Uterus (tissue), 2 donors: ENCODE results near the gene CCDC120.

Experiments
- CTCF ChIP-seq, 4 experiments: fragments of 200-600 bp in 2 of 4; fragments of 450-650 bp in 2 of 4; sonication (generic) in 2 of 4; IDR thresholded peaks; one replicate each; pipeline ENCODE4 v1.5.1; 2016 to 2019; ENCODE audit warnings: antibody characterized with exemption in 4 of 4, mild to moderate bottlenecking in 2 of 4, moderate library complexity in 1 of 4
- POLR2A ChIP-seq, 2 donors: fragments of 450-650 bp; IDR thresholded peaks; one replicate each; pipeline ENCODE4 v1.6.1; 2016; ENCODE audit warnings: antibody characterized with exemption in 2 of 2, mild to moderate bottlenecking in 1 of 2, moderate library complexity in 1 of 2

GRCh38 chrX:49059201-49059600 lies 402 bp downstream of the CCDC120 start:
- TF ChIP-seq CTCF (IDR thresholded peaks at IDR 0.05) (no peak), POLR2A (IDR thresholded peaks at IDR 0.05) (no peak)
